ENCODE measurements around the gene WASF3.

DNA sequence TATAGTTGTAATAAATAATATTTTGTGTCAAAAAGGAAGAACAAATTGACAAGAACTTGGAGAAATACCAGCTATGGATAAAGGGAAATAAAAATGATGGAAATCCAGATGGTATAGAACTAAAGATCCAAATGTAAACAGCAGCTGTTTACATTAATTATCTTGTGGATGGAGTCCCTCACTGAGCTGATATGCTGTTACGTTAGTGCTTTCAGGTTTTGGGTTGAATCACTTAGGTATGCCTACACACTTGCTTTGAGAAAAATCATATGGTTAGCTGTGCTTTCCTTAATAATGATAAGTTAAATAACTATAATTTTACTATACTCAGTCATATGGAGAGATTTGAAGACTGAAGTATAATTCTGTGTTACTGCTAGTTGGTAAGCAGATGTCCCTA, 27.7 kb downstream of the WASF3 start:
- TF ChIP-seq, protein P1, sequence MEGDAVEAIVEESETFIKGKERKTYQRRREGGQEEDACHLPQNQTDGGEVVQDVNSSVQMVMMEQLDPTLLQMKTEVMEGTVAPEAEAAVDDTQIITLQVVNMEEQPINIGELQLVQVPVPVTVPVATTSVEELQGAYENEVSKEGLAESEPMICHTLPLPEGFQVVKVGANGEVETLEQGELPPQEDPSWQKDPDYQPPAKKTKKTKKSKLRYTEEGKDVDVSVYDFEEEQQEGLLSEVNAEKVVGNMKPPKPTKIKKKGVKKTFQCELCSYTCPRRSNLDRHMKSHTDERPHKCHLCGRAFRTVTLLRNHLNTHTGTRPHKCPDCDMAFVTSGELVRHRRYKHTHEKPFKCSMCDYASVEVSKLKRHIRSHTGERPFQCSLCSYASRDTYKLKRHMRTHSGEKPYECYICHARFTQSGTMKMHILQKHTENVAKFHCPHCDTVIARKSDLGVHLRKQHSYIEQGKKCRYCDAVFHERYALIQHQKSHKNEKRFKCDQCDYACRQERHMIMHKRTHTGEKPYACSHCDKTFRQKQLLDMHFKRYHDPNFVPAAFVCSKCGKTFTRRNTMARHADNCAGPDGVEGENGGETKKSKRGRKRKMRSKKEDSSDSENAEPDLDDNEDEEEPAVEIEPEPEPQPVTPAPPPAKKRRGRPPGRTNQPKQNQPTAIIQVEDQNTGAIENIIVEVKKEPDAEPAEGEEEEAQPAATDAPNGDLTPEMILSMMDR (conservative IDR thresholded peaks at IDR 0.05; ENCODE audit: low read depth, low read length): no peak
- TF ChIP-seq EZH2 (IDR thresholded peaks at IDR 0.05; ENCODE audit: low read length, unreplicated experiment): no peak
- no peak for TF ChIP-seq EZH2phosphoT487 (IDR thresholded peaks at IDR 0.05; ENCODE audit: borderline replicate concordance, low read length)

Data from PC-3 (cell line).